MM.1S (cell line): ENCODE data around the gene RASL10B.

Source experiments
- CTCF ChIP-seq: fragments of 300-600 bp; sonication (generic); IDR thresholded peaks from 2 replicates; pipeline ENCODE4 v1.5.1; 2016; ENCODE audit warnings: antibody characterized with exemption, low read length, mixed read lengths
- EZH2 ChIP-seq: fragments of 300-600 bp; sonication (generic); optimal IDR thresholded peaks from 2 replicates; pipeline ENCODE3; 2017; ENCODE audit warnings: low read depth, mild to moderate bottlenecking, antibody characterized with exemption, low read length, mixed read lengths

GRCh38 chr17:35774499-35774898 is 43.1 kb downstream of the RASL10B start:
- no peak for TF ChIP-seq CTCF
- TF ChIP-seq EZH2 = no peak
